Suppressor macrophage treated with lipopolysaccharide for 4 hours (primary cell): Measurements from ENCODE around the gene HSD17B1.

Experiments used
- DNase-seq: peaks from one replicate; pipeline ENCODE4 v3.0.0-alpha.2; 2020

Gene HSD17B1

GRCh38 chr17:42568341-42569111, 15.8 kb downstream of the HSD17B1 start:
- no peak for DNase-seq

GRCh38 chr17:42571435-42572225, 18.9 kb downstream of the HSD17B1 start:
- DNase-seq = no peak

GRCh38 chr17:42573095-42573494, 20.4 kb downstream of the HSD17B1 start:
- DNase-seq = no peak

GRCh38 chr17:42574463-42574862, 21.7 kb downstream of the HSD17B1 start:
- no peak for DNase-seq

GRCh38 chr17:42577140-42577531, 24.4 kb downstream of the HSD17B1 start:
- no peak for DNase-seq

- peak; percentile 99 for DNase-seq
Observed at GRCh38 chr17:42577532-42578281, 25.0 kb downstream of the HSD17B1 start, which contains the start of gene PSMC3IP. Gene PSMC3IP (minus strand): TSS chr17:42577729. CDS start chr17:42577686, 43 bp downstream.

GRCh38 chr17:42578282-42578869, 25.7 kb downstream of the HSD17B1 start:
- peak; percentile 77 for DNase-seq

- DNase-seq = no peak
Observed at GRCh38 chr17:42579794-42580551, 27.2 kb downstream of the HSD17B1 start.

GRCh38 chr17:42581744-42582270, 29.1 kb downstream of the HSD17B1 start:
- DNase-seq = no peak

GRCh38 chr17:42584880-42585279, 32.2 kb downstream of the HSD17B1 start:
- DNase-seq = peak; percentile 75

- DNase-seq = peak; percentile 69
Observed at GRCh38 chr17:42585353-42585752, 32.6 kb downstream of the HSD17B1 start.

- DNase-seq = no peak
Observed at GRCh38 chr17:42586514-42587230, 33.9 kb downstream of the HSD17B1 start.

- peak; percentile 34 for DNase-seq
Observed at GRCh38 chr17:42590886-42591285, 38.2 kb downstream of the HSD17B1 start.

- no peak for DNase-seq
Observed at GRCh38 chr17:42591411-42591810, 38.7 kb downstream of the HSD17B1 start.

GRCh38 chr17:42596386-42596785, 43.7 kb downstream of the HSD17B1 start:
- DNase-seq = no peak

GRCh38 chr17:42598905-42599304, 46.2 kb downstream of the HSD17B1 start:
- no peak for DNase-seq

GRCh38 chr17:42603318-42603717, 50.6 kb downstream of the HSD17B1 start:
- DNase-seq = no peak
